ENCODE results near the gene ARL6IP4.

Gene ARL6IP4

GRCh38 chr12:122990961-122991622, 10.6 kb downstream of the ARL6IP4 start:
- no peak for DNase-seq (ENCODE audit: low read depth, low spot score)

- no peak for DNase-seq (ENCODE audit: low read depth, low spot score)
Observed at GRCh38 chr12:122991623-122992275, 11.3 kb downstream of the ARL6IP4 start.

GRCh38 chr12:122992386-122992785, 11.9 kb downstream of the ARL6IP4 start:
- no peak for DNase-seq (ENCODE audit: low read depth, low spot score)

GRCh38 chr12:122994140-122994675, 13.7 kb downstream of the ARL6IP4 start:
- DNase-seq (ENCODE audit: low read depth, low spot score) = no peak

- DNase-seq (ENCODE audit: low read depth, low spot score) = no peak
Observed at GRCh38 chr12:122994781-122995502, 14.5 kb downstream of the ARL6IP4 start.

- no peak for DNase-seq (ENCODE audit: low read depth, low spot score)
Observed at GRCh38 chr12:122995503-122996187, 15.2 kb downstream of the ARL6IP4 start.

- no peak for DNase-seq (ENCODE audit: low read depth, low spot score)
Observed at GRCh38 chr12:122996188-122996601, 15.7 kb downstream of the ARL6IP4 start.

- DNase-seq (ENCODE audit: low read depth, low spot score) = no peak
Observed at GRCh38 chr12:122996621-122997342, 16.3 kb downstream of the ARL6IP4 start.

GRCh38 chr12:122997343-122998250, 17.1 kb downstream of the ARL6IP4 start:
- no peak for DNase-seq (ENCODE audit: low read depth, low spot score)

- DNase-seq (ENCODE audit: low read depth, low spot score) = no peak
Observed at GRCh38 chr12:122998316-122998715, 17.8 kb downstream of the ARL6IP4 start.

GRCh38 chr12:122999196-122999946, 18.9 kb downstream of the ARL6IP4 start:
- no peak for DNase-seq (ENCODE audit: low read depth, low spot score)

- DNase-seq (ENCODE audit: low read depth, low spot score) = no peak
Observed at GRCh38 chr12:122999986-123000420, 19.5 kb downstream of the ARL6IP4 start.

GRCh38 chr12:123000578-123000977, 20.1 kb downstream of the ARL6IP4 start:
- DNase-seq (ENCODE audit: low read depth, low spot score) = no peak

- no peak for DNase-seq (ENCODE audit: low read depth, low spot score)
Observed at GRCh38 chr12:123001464-123001863, 21.0 kb downstream of the ARL6IP4 start.

GRCh38 chr12:123003257-123003656, 22.8 kb downstream of the ARL6IP4 start:
- DNase-seq (ENCODE audit: low read depth, low spot score) = no peak

- no peak for DNase-seq (ENCODE audit: low read depth, low spot score)
Observed at GRCh38 chr12:123004287-123004686, 23.8 kb downstream of the ARL6IP4 start.

- no peak for DNase-seq (ENCODE audit: low read depth, low spot score)
Observed at GRCh38 chr12:123005081-123005626, 24.7 kb downstream of the ARL6IP4 start.

GRCh38 chr12:123006977-123007376, 26.5 kb downstream of the ARL6IP4 start:
- no peak for DNase-seq (ENCODE audit: low read depth, low spot score)

- no peak for DNase-seq (ENCODE audit: low read depth, low spot score)
Observed at GRCh38 chr12:123010110-123010509, 29.6 kb downstream of the ARL6IP4 start.

Measured in smooth muscle cell of the brain vasculature (primary cell).